Measurements from ENCODE around the gene KCNT2. TPM values are rescaled to one million over a fixed set of nuclear protein-coding genes. Genes with fewer than 3 reads are reported as not detected.

The KCNT2 gene
- total RNA-seq, 1 donor from 2014 or later: 29.8 TPM

DNA sequence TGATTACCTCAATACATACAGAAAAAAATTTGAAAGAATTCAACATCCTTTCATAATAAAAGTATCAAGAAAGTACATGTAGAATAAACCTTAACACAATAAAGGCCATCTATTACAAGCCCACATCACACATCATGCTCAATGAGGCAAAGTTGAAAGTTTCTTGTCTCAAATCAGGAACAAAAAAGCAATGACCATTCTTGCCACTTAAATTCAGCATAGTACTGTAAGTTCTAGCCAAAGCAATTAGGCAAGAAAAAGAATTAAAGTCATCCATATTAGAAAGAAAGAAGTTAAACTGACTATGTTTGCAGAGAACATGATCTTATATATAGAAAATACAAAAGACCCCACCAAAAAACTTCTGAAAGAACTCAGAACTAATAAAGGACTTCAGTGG is 44.5 kb downstream of the KCNT2 start:
- Mint-ChIP-seq H3K36me3 (peaks cover 32% of the 10 kb centered on the region), H3K4me1 (no peaks in the 10 kb centered on the region), H3K9me3 (peaks cover 36% of the 10 kb centered on the region), H3K27me3 (ENCODE audit: insufficient read depth, low read depth) (no peaks in the 10 kb centered on the region), H3K27ac (no peak overlapping the region), H3K4me3 (no peak overlapping the region)
- H2AFZ ChIP-seq (replicated peaks): no peak overlapping the region
- H3K27me3 ChIP-seq: no peaks in the 10 kb centered on the region
- no peak overlapping the region for H3K4me3 ChIP-seq
- H3K9me3 ChIP-seq (ENCODE audit: low read depth): peaks cover 20% of the 10 kb centered on the region
- no peak overlapping the region for H3K27ac ChIP-seq
- no peaks in the 10 kb centered on the region for H3K4me1 ChIP-seq
- H4K20me1 ChIP-seq (ENCODE audit: low read depth): no peaks in the 10 kb centered on the region
- no peak for TF ChIP-seq EZH2phosphoT487 (IDR thresholded peaks at IDR 0.05)
- no peak for TF ChIP-seq EZH2 (IDR thresholded peaks at IDR 0.05)
- no peak for TF ChIP-seq CTCF (IDR thresholded peaks at IDR 0.05)
- no peak overlapping the region for H3K9ac ChIP-seq
- H3F3A ChIP-seq (ENCODE audit: low read depth): no peaks in the 10 kb centered on the region
- peaks cover 90% of the 10 kb centered on the region for H3K79me2 ChIP-seq (ENCODE audit: low read depth)
- H3K36me3 ChIP-seq: peaks cover 11% of the 10 kb centered on the region
- no peak overlapping the region for H3K4me2 ChIP-seq
- no peak for DNase-seq (ENCODE audit: low spot score)

DNA sequence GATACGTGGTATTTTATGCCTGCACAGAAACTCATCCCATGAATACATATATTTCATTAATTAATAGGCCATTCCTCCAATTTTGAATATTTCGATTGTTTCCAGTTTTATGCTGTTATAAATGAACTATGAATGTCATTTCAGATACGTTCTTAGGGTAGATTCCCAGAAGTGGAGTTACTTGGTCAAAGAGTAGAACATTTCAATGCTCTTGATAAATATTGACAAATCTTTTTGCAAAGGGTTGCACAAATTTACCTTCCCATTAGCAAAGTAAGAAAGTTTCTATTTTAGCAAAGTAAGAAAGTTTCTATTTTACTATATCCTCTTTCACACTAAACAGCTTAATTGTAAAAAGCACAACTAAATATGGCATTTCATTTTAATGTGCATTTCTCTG is 48.9 kb downstream of the KCNT2 start:
- Histone ChIP-seq H3K27me3 (no peaks in the 10 kb centered on the region), H3K9ac (no peak overlapping the region), H2AFZ (replicated peaks) (no peak overlapping the region), H3K27ac (no peak overlapping the region), H3K36me3 (peaks cover 7% of the 10 kb centered on the region), H3K79me2 (ENCODE audit: low read depth) (peaks cover 93% of the 10 kb centered on the region), H3K4me3 (no peak overlapping the region), H3K4me2 (no peak overlapping the region), H3F3A (ENCODE audit: low read depth) (no peaks in the 10 kb centered on the region), H3K9me3 (ENCODE audit: low read depth) (peaks cover 27% of the 10 kb centered on the region), H3K4me1 (no peaks in the 10 kb centered on the region), H4K20me1 (ENCODE audit: low read depth) (no peaks in the 10 kb centered on the region)
- no peak overlapping the region for H3K27ac Mint-ChIP-seq
- no peaks in the 10 kb centered on the region for H3K4me1 Mint-ChIP-seq
- H3K9me3 Mint-ChIP-seq: peaks cover 33% of the 10 kb centered on the region
- no peak overlapping the region for H3K4me3 Mint-ChIP-seq
- TF ChIP-seq EZH2phosphoT487 (IDR thresholded peaks at IDR 0.05): no peak
- no peak for TF ChIP-seq EZH2 (IDR thresholded peaks at IDR 0.05)
- no peak for TF ChIP-seq CTCF (IDR thresholded peaks at IDR 0.05)
- peaks cover 20% of the 10 kb centered on the region for H3K36me3 Mint-ChIP-seq
- H3K27me3 Mint-ChIP-seq (ENCODE audit: insufficient read depth, low read depth): no peaks in the 10 kb centered on the region
- no peak for DNase-seq (ENCODE audit: low spot score)

DNA sequence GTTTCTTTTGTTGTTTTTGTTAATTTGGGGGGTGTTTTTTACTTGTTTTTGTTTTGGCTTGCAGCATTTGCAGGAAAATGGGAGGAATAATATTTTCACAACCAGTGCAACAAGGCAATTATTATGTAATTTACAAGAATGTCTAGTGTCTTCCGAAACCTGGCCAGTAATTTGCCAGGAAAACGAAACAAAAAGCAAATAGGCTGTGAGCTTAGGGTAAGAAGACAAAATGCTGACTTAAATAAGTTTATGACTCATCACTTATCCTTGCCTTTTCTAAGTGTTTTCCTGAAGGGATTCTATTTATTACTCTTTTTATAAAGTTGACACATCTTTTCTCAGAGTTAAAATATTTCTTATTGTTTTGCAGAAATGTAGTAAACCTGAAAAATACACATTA is 49.8 kb downstream of the KCNT2 start:
- peaks cover 93% of the 10 kb centered on the region for H3K79me2 ChIP-seq (ENCODE audit: low read depth)
- no peak overlapping the region for H3K27ac Mint-ChIP-seq
- no peak overlapping the region for H3K4me3 ChIP-seq
- no peak for TF ChIP-seq CTCF (IDR thresholded peaks at IDR 0.05)
- TF ChIP-seq EZH2phosphoT487 (IDR thresholded peaks at IDR 0.05): no peak
- TF ChIP-seq EZH2 (IDR thresholded peaks at IDR 0.05): no peak
- no peak overlapping the region for H3K4me3 Mint-ChIP-seq
- peaks cover 19% of the 10 kb centered on the region for H3K36me3 Mint-ChIP-seq
- no peak overlapping the region for H2AFZ ChIP-seq (replicated peaks)
- no peaks in the 10 kb centered on the region for H3F3A ChIP-seq (ENCODE audit: low read depth)
- H3K9me3 Mint-ChIP-seq: peaks cover 34% of the 10 kb centered on the region
- no peak overlapping the region for H3K27ac ChIP-seq
- no peak overlapping the region for H3K9ac ChIP-seq
- no peaks in the 10 kb centered on the region for H3K27me3 Mint-ChIP-seq (ENCODE audit: insufficient read depth, low read depth)
- H3K4me1 Mint-ChIP-seq: no peaks in the 10 kb centered on the region
- H4K20me1 ChIP-seq (ENCODE audit: low read depth): no peaks in the 10 kb centered on the region
- peaks cover 24% of the 10 kb centered on the region for H3K9me3 ChIP-seq (ENCODE audit: low read depth)
- H3K27me3 ChIP-seq: no peaks in the 10 kb centered on the region
- no peak overlapping the region for H3K4me2 ChIP-seq
- H3K4me1 ChIP-seq: no peaks in the 10 kb centered on the region
- DNase-seq (ENCODE audit: low spot score): no peak
- peaks cover 3% of the 10 kb centered on the region for H3K36me3 ChIP-seq

Data from neural progenitor cell (in vitro differentiated cells).